Astrocyte (in vitro differentiated cells and primary cell): Measurements from ENCODE around the gene HEXB.

Source experiments
- EZH2 ChIP-seq: IDR thresholded peaks from 2 replicates; pipeline ENCODE4 v1.6.1; 2012; ENCODE audit warnings: mild to moderate bottlenecking, low read length, inconsistent platforms; ENCODE audit not compliant: insufficient read depth
- TF ChIP-seq, protein P1 (sequence below): IDR thresholded peaks from 2 replicates; pipeline ENCODE4 v1.5.1; 2011; ENCODE audit warnings: low read depth, mild to moderate bottlenecking, inconsistent platforms, low read length, moderate library complexity; ENCODE audit not compliant: insufficient read depth

GRCh38 chr5:74642543-74642863, 42.5 kb upstream of the HEXB start:
- TF ChIP-seq, protein P1, sequence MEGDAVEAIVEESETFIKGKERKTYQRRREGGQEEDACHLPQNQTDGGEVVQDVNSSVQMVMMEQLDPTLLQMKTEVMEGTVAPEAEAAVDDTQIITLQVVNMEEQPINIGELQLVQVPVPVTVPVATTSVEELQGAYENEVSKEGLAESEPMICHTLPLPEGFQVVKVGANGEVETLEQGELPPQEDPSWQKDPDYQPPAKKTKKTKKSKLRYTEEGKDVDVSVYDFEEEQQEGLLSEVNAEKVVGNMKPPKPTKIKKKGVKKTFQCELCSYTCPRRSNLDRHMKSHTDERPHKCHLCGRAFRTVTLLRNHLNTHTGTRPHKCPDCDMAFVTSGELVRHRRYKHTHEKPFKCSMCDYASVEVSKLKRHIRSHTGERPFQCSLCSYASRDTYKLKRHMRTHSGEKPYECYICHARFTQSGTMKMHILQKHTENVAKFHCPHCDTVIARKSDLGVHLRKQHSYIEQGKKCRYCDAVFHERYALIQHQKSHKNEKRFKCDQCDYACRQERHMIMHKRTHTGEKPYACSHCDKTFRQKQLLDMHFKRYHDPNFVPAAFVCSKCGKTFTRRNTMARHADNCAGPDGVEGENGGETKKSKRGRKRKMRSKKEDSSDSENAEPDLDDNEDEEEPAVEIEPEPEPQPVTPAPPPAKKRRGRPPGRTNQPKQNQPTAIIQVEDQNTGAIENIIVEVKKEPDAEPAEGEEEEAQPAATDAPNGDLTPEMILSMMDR: no peak
- no peak for TF ChIP-seq EZH2
